Tibial nerve (tissue), 4 donors: ENCODE data around the gene TFIP11.

ENCODE experiments used
- EP300 ChIP-seq, 2 donors: sonication (generic); formaldehyde crosslinking; IDR thresholded peaks; one replicate each; pipeline ENCODE4 v1.6.1; 2017; ENCODE audit warnings: antibody characterized with exemption in 2 of 2, mild to moderate bottlenecking in 1 of 2
- TF ChIP-seq, protein P1 (sequence below), 5 experiments: fragments of 200-600 bp in 3 of 5; fragments of 450-650 bp in 2 of 5; sonication (generic) in 3 of 5; IDR thresholded peaks; one replicate each; pipeline ENCODE4 v1.5.1; 2016 to 2019; ENCODE audit warnings: antibody characterized with exemption in 5 of 5, mild to moderate bottlenecking in 3 of 5, moderate library complexity in 2 of 5

DNA sequence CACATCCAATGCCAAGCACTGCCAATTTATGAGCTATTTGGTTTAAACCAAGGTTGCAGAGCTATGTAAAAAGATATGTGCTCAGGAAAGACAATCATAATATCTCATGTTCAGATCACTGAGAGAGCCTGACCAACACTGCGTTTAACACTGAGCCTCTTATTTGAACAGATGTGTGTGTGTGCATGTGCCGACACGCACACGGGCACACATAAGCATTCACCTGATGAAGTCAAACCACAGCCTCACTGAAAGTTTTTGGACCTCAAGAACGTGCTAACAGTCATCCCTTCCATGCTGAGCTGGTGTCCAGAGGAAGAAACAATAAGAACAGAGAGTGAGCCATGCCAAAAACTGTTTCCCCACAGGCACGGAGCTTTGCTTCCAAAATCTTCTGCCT, 52.1 kb downstream of the TFIP11 start:
- TF ChIP-seq, protein P1, sequence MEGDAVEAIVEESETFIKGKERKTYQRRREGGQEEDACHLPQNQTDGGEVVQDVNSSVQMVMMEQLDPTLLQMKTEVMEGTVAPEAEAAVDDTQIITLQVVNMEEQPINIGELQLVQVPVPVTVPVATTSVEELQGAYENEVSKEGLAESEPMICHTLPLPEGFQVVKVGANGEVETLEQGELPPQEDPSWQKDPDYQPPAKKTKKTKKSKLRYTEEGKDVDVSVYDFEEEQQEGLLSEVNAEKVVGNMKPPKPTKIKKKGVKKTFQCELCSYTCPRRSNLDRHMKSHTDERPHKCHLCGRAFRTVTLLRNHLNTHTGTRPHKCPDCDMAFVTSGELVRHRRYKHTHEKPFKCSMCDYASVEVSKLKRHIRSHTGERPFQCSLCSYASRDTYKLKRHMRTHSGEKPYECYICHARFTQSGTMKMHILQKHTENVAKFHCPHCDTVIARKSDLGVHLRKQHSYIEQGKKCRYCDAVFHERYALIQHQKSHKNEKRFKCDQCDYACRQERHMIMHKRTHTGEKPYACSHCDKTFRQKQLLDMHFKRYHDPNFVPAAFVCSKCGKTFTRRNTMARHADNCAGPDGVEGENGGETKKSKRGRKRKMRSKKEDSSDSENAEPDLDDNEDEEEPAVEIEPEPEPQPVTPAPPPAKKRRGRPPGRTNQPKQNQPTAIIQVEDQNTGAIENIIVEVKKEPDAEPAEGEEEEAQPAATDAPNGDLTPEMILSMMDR (IDR thresholded peaks at IDR 0.05): no peak
- TF ChIP-seq EP300 (IDR thresholded peaks at IDR 0.05): no peak
